KMS-11 (cell line): ENCODE data around the gene NOS3.
"Not testable (repeated sequence)": the region's sequence is repeated elsewhere in the genome, so short reads cannot be mapped to it uniquely, and the experiment has no call there.

Source experiments
- H2AFZ ChIP-seq: fragments of 200-600 bp; sonication (generic); 2 replicates; pipeline ENCODE4 v1.6.1; 2016; ENCODE audit warnings: antibody characterized with exemption, mixed run types, low read depth
- H3K27ac ChIP-seq: fragments of 200-600 bp; sonication (generic); 2 replicates; pipeline ENCODE4 v1.6.1; 2016; ENCODE audit warnings: mild to moderate bottlenecking, mixed run types
- H3K27me3 ChIP-seq: fragments of 200-600 bp; sonication (generic); 2 replicates; pipeline ENCODE4 v1.6.1; 2017; ENCODE audit warnings: mild to moderate bottlenecking, low read depth, mixed run types, moderate library complexity; ENCODE audit not compliant: insufficient read depth
- H3K36me3 ChIP-seq: fragments of 200-600 bp; sonication (generic); 2 replicates; pipeline ENCODE4 v1.6.1; 2017; ENCODE audit warnings: mild to moderate bottlenecking, mixed run types; ENCODE audit not compliant: insufficient read depth
- H3K4me1 ChIP-seq: fragments of 200-600 bp; sonication (generic); 2 replicates; pipeline ENCODE4 v1.6.1; 2016; ENCODE audit warnings: mild to moderate bottlenecking, low read depth, mixed run types; ENCODE audit not compliant: poor library complexity, severe bottlenecking
- H3K4me2 ChIP-seq: fragments of 200-600 bp; sonication (generic); 2 replicates; pipeline ENCODE4 v1.7.0; 2016; ENCODE audit warnings: mild to moderate bottlenecking, mixed run types
- H3K4me3 ChIP-seq: fragments of 200-600 bp; sonication (generic); IDR thresholded peaks from 2 replicates; pipeline ENCODE4 v1.6.1; 2017; ENCODE audit warnings: low read depth, low read length, mixed read lengths; ENCODE audit not compliant: insufficient read depth
- H3K79me2 ChIP-seq: fragments of 200-600 bp; sonication (generic); 2 replicates; pipeline ENCODE4 v1.6.1; 2016; ENCODE audit warnings: low read depth, mixed run types; ENCODE audit not compliant: insufficient read depth
- H3K9ac ChIP-seq: fragments of 200-600 bp; sonication (generic); 2 replicates; pipeline ENCODE4 v1.6.1; 2016; ENCODE audit warnings: mild to moderate bottlenecking, mixed run types
- H4K20me1 ChIP-seq: fragments of 200-600 bp; sonication (generic); 2 replicates; pipeline ENCODE4 v1.6.1; 2016; ENCODE audit warnings: mild to moderate bottlenecking, mixed run types; ENCODE audit not compliant: insufficient read depth
- TF ChIP-seq, protein P1 (sequence below): fragments of 200-600 bp; sonication (generic); conservative IDR thresholded peaks from 2 replicates; pipeline ENCODE4 v1.6.1; 2017; ENCODE audit warnings: low read depth, mild to moderate bottlenecking, antibody characterized with exemption, low read length, moderate library complexity, mixed read lengths

Gene NOS3

GRCh38 chr7:151039850-151040548, 49.2 kb downstream of the NOS3 start:
- Histone ChIP-seq H3K4me1 (peaks cover 12% of the 10 kb centered on the region), H3K9ac (no peak overlapping the region), H3K4me3 (no peak overlapping the region), H3K79me2 (no peaks in the 10 kb centered on the region), H3K27me3 (no peaks in the 10 kb centered on the region), H2AFZ (no peak overlapping the region), H3K36me3 (no peaks in the 10 kb centered on the region), H3K27ac (no peak overlapping the region), H4K20me1 (no peaks in the 10 kb centered on the region), H3K4me2 (no peak overlapping the region)
- TF ChIP-seq, protein P1, sequence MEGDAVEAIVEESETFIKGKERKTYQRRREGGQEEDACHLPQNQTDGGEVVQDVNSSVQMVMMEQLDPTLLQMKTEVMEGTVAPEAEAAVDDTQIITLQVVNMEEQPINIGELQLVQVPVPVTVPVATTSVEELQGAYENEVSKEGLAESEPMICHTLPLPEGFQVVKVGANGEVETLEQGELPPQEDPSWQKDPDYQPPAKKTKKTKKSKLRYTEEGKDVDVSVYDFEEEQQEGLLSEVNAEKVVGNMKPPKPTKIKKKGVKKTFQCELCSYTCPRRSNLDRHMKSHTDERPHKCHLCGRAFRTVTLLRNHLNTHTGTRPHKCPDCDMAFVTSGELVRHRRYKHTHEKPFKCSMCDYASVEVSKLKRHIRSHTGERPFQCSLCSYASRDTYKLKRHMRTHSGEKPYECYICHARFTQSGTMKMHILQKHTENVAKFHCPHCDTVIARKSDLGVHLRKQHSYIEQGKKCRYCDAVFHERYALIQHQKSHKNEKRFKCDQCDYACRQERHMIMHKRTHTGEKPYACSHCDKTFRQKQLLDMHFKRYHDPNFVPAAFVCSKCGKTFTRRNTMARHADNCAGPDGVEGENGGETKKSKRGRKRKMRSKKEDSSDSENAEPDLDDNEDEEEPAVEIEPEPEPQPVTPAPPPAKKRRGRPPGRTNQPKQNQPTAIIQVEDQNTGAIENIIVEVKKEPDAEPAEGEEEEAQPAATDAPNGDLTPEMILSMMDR: no peak

- Histone ChIP-seq H3K4me3 (no peak overlapping the region), H3K4me2 (no peak overlapping the region), H3K27me3 (no peaks in the 10 kb centered on the region), H3K27ac (no peak overlapping the region), H3K36me3 (no peaks in the 10 kb centered on the region), H3K79me2 (no peaks in the 10 kb centered on the region), H3K9ac (no peak overlapping the region), H2AFZ (no peak overlapping the region), H4K20me1 (no peaks in the 10 kb centered on the region), H3K4me1 (peaks cover 12% of the 10 kb centered on the region)
- TF ChIP-seq, protein P1: no peak
These were observed 50.0 kb downstream of the NOS3 start for GRCh38 chr7:151040616-151041375.

- not testable (repeated sequence) for H2AFZ ChIP-seq, H3K79me2 ChIP-seq, H3K27me3 ChIP-seq, H3K4me3 ChIP-seq, H3K9ac ChIP-seq, H3K4me2 ChIP-seq, H4K20me1 ChIP-seq, H3K27ac ChIP-seq, H3K36me3 ChIP-seq
- H3K4me1 ChIP-seq: peaks cover 12% of the 10 kb centered on the region
These were observed 52.6 kb downstream of the NOS3 start for GRCh38 chr7:151043449-151043848.

GRCh38 chr7:151043959-151044358, 53.1 kb downstream of the NOS3 start:
- H3K27me3 ChIP-seq: no peaks in the 10 kb centered on the region; the same call in 1 of the 2 replicates
- H4K20me1 ChIP-seq: no peaks in the 10 kb centered on the region
- no peak overlapping the region for H3K4me3 ChIP-seq
- H3K9ac ChIP-seq: no peak overlapping the region
- no peaks in the 10 kb centered on the region for H3K36me3 ChIP-seq
- TF ChIP-seq, protein P1: no peak
- H3K4me2 ChIP-seq: no peak overlapping the region
- H3K4me1 ChIP-seq: peaks cover 8% of the 10 kb centered on the region
- H3K27ac ChIP-seq: no peak overlapping the region
- H2AFZ ChIP-seq: no peak overlapping the region
- no peaks in the 10 kb centered on the region for H3K79me2 ChIP-seq

DNA sequence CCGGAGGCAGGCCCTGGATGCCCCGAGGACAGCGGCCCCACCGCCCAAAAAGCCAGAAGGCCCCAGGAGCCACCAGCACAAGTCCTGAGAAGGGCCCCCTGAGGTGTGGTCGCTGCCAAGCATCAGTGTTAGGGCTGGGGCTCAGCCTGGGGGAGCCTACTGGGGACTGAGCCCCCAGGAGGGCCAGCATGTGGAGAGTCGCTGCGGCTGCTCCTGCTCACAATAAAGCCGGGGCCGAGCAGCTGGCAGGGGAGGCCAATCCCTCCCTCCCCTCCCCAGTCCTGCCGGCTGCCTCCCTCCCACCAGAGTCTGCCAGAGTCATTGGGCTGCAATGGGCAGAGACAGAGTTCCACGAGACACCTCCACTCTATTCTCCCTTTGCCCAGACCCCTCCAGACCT, 54.4 kb downstream of the NOS3 start:
- peaks cover 11% of the 10 kb centered on the region; the same call in 1 of the 2 replicates for H3K27me3 ChIP-seq
- no peak overlapping the region for H3K27ac ChIP-seq
- no peaks in the 10 kb centered on the region for H3K79me2 ChIP-seq
- no peaks in the 10 kb centered on the region for H3K36me3 ChIP-seq
- H2AFZ ChIP-seq: no peak overlapping the region
- H4K20me1 ChIP-seq: no peaks in the 10 kb centered on the region
- TF ChIP-seq, protein P1: no peak
- H3K4me3 ChIP-seq: no peak overlapping the region
- no peak overlapping the region for H3K4me2 ChIP-seq
- no peaks in the 10 kb centered on the region for H3K4me1 ChIP-seq
- H3K9ac ChIP-seq: no peak overlapping the region
